HepG2 (cell line): ENCODE data around the gene CADM1. TPM values are rescaled to one million over a fixed set of nuclear protein-coding genes. Genes with fewer than 3 reads are reported as not detected.

Experiments used
- ATAC-seq: fragments of 200-7000 bp; cut with Tn5 transposase; 3 replicates; pipeline ENCODE4 v1.9.1; 2020; ENCODE audit warnings: mild to moderate bottlenecking, moderate library complexity
- BruUV-seq: library from RNA; stranded (reverse); fragments of 400-500 nt; replicated peaks from 2 replicates; lab custom pipeline; 2021; lab: Mats Ljungman, UMichigan
- CTCF ChIA-PET: fragments of 300-600 bp; formaldehyde crosslinking; extraction: SDS; loops from one replicate; lab custom pipeline; 2021; ENCODE audit warnings: low total read pairs, inconsistent platforms, low intra/inter-chr PET ratio; lab: Yijun Ruan, JAX
- POLR2A ChIA-PET: fragments of 350-600 bp; sonication (Branson Sonifier 250); formaldehyde crosslinking; loops from one replicate; lab custom pipeline; 2020; ENCODE audit warnings: antibody characterized with exemption, inconsistent platforms; lab: Yijun Ruan, JAX
- DNase-seq: peaks from one replicate; pipeline ENCODE4 v3.0.0-alpha.2; 2015; ENCODE audit warnings: low spot score
- FAIRE-seq: peaks from 3 replicates; lab custom pipeline; 2011; peaks lifted over from hg19 to GRCh38; lab: Jason Lieb, UNC
- H2AFZ ChIP-seq: one replicate; pipeline ENCODE4 v1.6.1; 2011; ENCODE audit warnings: low read length, inconsistent platforms
- H3K27ac ChIP-seq: fragments of 300-600 bp; 3 replicates; pipeline ENCODE4 v1.8.0; 2011; ENCODE audit warnings: mixed run types, mild to moderate bottlenecking, mixed read lengths, low read length, inconsistent platforms; ENCODE audit not compliant: insufficient read depth; ENCODE audit errors: extremely low read length
- H3K27me3 ChIP-seq, 2 experiments: fragments of 200-600 bp in 1 of 2; 2 replicates in 1 of 2; 3 replicates in 1 of 2; pipeline versions ENCODE4 v1.6.0 to v1.8.0; 2011; ENCODE audit warnings: low read length in 2 of 2, mild to moderate bottlenecking in 2 of 2, moderate library complexity in 2 of 2, inconsistent platforms in 1 of 2; ENCODE audit not compliant: insufficient read depth in 2 of 2, control insufficient read depth in 1 of 2
- H3K36me3 ChIP-seq, 2 experiments: fragments of 200-600 bp in 1 of 2; replicated peaks in 1 of 2; 2 replicates in 1 of 2; 3 replicates in 1 of 2; pipeline versions ENCODE4 v1.5.1 to v1.8.0; 2011; ENCODE audit warnings: low read length in 2 of 2, inconsistent platforms in 1 of 2; ENCODE audit not compliant: insufficient read depth in 2 of 2, control insufficient read depth in 1 of 2
- H3K4me1 ChIP-seq: 2 replicates; pipeline ENCODE4 v1.5.1; 2012; ENCODE audit warnings: low read length, inconsistent platforms; ENCODE audit not compliant: insufficient read depth
- H3K4me2 ChIP-seq: 2 replicates; pipeline ENCODE4 v1.6.0; 2011; ENCODE audit warnings: low read depth, low read length, inconsistent platforms
- H3K4me3 ChIP-seq, 3 experiments: fragments of 200-600 bp in 1 of 3; sonication (generic), shearing (Covaris generic) in 1 of 3; replicated peaks in 1 of 3; 2 replicates each; pipeline ENCODE4 v1.5.1; 2011 to 2016; ENCODE audit warnings: low read length in 3 of 3, inconsistent platforms in 2 of 3, low read depth in 2 of 3, mild to moderate bottlenecking in 2 of 3, control low read depth in 1 of 3, mixed read lengths in 1 of 3; ENCODE audit not compliant: insufficient read depth in 1 of 3
- H3K79me2 ChIP-seq: one replicate; pipeline ENCODE4 v1.6.1; 2011; ENCODE audit warnings: low read length, inconsistent platforms; ENCODE audit not compliant: insufficient read depth
- H3K9ac ChIP-seq: 2 replicates; pipeline ENCODE4 v1.6.0; 2011; ENCODE audit warnings: mild to moderate bottlenecking, low read depth, low read length, inconsistent platforms; ENCODE audit not compliant: insufficient read depth
- H3K9me3 ChIP-seq: 2 replicates; pipeline ENCODE4 v1.5.1; 2012; ENCODE audit warnings: mild to moderate bottlenecking, low read length
- H4K20me1 ChIP-seq: 2 replicates; pipeline ENCODE4 v1.6.0; 2011; ENCODE audit warnings: inconsistent platforms, mild to moderate bottlenecking, low read length, moderate library complexity; ENCODE audit not compliant: insufficient read depth
- FOXC1 ChIP-seq: sonication (generic); formaldehyde crosslinking; IDR thresholded peaks from 2 replicates; pipeline ENCODE4 v1.8.0; 2022; ENCODE audit warnings: mild to moderate bottlenecking, missing genetic modification reagents, borderline replicate concordance
- FOXM1 ChIP-seq: sonication (generic); formaldehyde crosslinking; IDR thresholded peaks from 2 replicates; pipeline ENCODE4 v1.5.0; 2020; ENCODE audit warnings: missing genetic modification reagents
- GATAD2A ChIP-seq: IDR thresholded peaks from 2 replicates; pipeline ENCODE4 v1.6.1; 2016
- KAT8 ChIP-seq: IDR thresholded peaks from 2 replicates; pipeline ENCODE4 v1.6.1; 2016; ENCODE audit warnings: missing genetic modification reagents, missing compliant biosample characterization
- LCORL ChIP-seq, 2 experiments: fragments of 450-650 bp in 1 of 2; sonication (generic) in 1 of 2; formaldehyde crosslinking in 1 of 2; IDR thresholded peaks; 2 replicates each; pipeline versions ENCODE4 v1.5.0 to v1.6.1; 2017 to 2020; ENCODE audit warnings: antibody characterized with exemption in 1 of 2, missing genetic modification reagents in 1 of 2
- NFE2L2 ChIP-seq: fragments of 150-350 bp; IDR thresholded peaks from 2 replicates; pipeline ENCODE4 v1.6.1; 2014; ENCODE audit warnings: low read length
- NFIB ChIP-seq: sonication (generic); formaldehyde crosslinking; IDR thresholded peaks from 2 replicates; pipeline ENCODE4 v1.9.0; 2021; ENCODE audit warnings: missing genetic modification reagents, mild to moderate bottlenecking, borderline replicate concordance
- PITX1 ChIP-seq: sonication (generic); formaldehyde crosslinking; IDR thresholded peaks from 2 replicates; pipeline ENCODE4 v1.5.1; 2020; ENCODE audit warnings: mild to moderate bottlenecking, missing genetic modification reagents
- SPEN ChIP-seq: sonication (generic); formaldehyde crosslinking; IDR thresholded peaks from 2 replicates; pipeline ENCODE4 v1.5.1; 2020; ENCODE audit warnings: low read depth, mild to moderate bottlenecking, missing genetic modification reagents
- ZBTB21 ChIP-seq: sonication (generic); formaldehyde crosslinking; IDR thresholded peaks from 2 replicates; pipeline ENCODE4 v1.4.0; 2020; ENCODE audit warnings: missing genetic modification reagents
- ZFP36L2 ChIP-seq: sonication (generic); formaldehyde crosslinking; IDR thresholded peaks from 2 replicates; pipeline ENCODE4 v1.4.0; 2020; ENCODE audit warnings: missing genetic modification reagents
- ZNF121 ChIP-seq: sonication (generic); formaldehyde crosslinking; IDR thresholded peaks from 2 replicates; pipeline ENCODE4 v1.5.0; 2020; ENCODE audit warnings: mild to moderate bottlenecking, missing genetic modification reagents
- ZNF232 ChIP-seq: sonication (generic); formaldehyde crosslinking; IDR thresholded peaks from 2 replicates; pipeline ENCODE4 v1.4.0; 2020; ENCODE audit warnings: missing genetic modification reagents, borderline replicate concordance
- ZNF781 ChIP-seq: sonication (generic); formaldehyde crosslinking; IDR thresholded peaks from 2 replicates; pipeline ENCODE4 v1.5.1; 2020; ENCODE audit warnings: borderline replicate concordance, mild to moderate bottlenecking, missing genetic modification reagents; ENCODE audit errors: not compliant biosample characterization
- in situ Hi-C: cut with HindIII; loops from 2 replicates; pipeline ENCODE4 v1.10.0; 2017; ENCODE audit warnings: low pct_unique_long_range_greater_than_20kb; ENCODE audit not compliant: extremely low pct_ligation_motif_present
- intact Hi-C: fragments of 100-400 bp; cut with micrococcal nuclease; formaldehyde crosslinking; loops from one replicate; pipeline ENCODE4 v1.10.0; 2022; ENCODE audit not compliant: unreplicated experiment
- polyA plus RNA-seq, 8 experiments: library from polyadenylated mRNA; depleted of rRNA in 3 of 8; stranded (reverse) in 7 of 8; unstranded in 1 of 8; fragments of >200 nt; fragmentation: Illumina TruSeq in 4 of 8; extraction: Trizol in 4 of 8; gene quantifications; 2 replicates each; pipeline versions ENCODE4 v1.2.1 to v1.2.3, GENCODE V29; 2011 to 2016; ENCODE audit warnings: low read depth in 4 of 8, missing spikeins in 1 of 8, mixed read lengths in 1 of 8; ENCODE audit not compliant: insufficient read depth in 1 of 8
- total RNA-seq, 5 experiments: library from RNA; depleted of rRNA; stranded (reverse); fragments of >200 nt; fragmentation: Illumina TruSeq; extraction: Trizol; gene quantifications; 2 replicates each; pipeline ENCODE4 v1.2.3, GENCODE V29; 2016; ENCODE audit warnings: low read depth in 1 of 5
- TF ChIP-seq, protein P1 (sequence below): sonication (generic); formaldehyde crosslinking; IDR thresholded peaks from 2 replicates; pipeline ENCODE4 v1.8.0; 2022; ENCODE audit warnings: mild to moderate bottlenecking, missing genetic modification reagents, moderate library complexity
- TF ChIP-seq, protein P2 (sequence below): sonication (generic); formaldehyde crosslinking; IDR thresholded peaks from 2 replicates; pipeline ENCODE4 v1.4.0; 2020; ENCODE audit warnings: missing genetic modification reagents
- TF ChIP-seq, protein P3 (sequence below): IDR thresholded peaks from 2 replicates; pipeline ENCODE4 v1.6.1; 2016; ENCODE audit warnings: missing genetic modification reagents, missing compliant biosample characterization

CADM1 gene
- total and polyA plus RNA-seq, 2 of the 13 experiments (the other 11 are each of a cell fraction or from before 2014, with no cell fraction given), result 71.3 to 122 TPM

DNA sequence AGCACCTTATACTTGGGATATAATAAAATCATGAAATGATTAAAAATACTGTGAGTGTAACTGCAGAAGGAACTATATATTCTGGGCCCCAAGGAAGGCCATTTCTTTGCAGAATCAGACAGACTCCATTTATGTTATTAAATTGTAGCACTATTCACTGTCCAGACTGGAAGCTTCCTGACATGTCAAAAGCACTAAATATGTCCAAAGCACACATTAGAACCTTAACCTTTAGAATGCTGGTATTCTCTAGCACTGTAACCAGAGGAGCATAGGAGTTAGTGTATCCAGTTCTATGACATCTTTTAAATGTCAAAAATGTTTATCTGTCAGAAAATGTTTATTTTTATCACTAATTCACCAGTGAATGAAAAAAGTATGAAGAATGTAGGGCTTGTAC lies 246.9 kb downstream of the CADM1 start:
- no TSS peak for BruUV-seq
- Histone ChIP-seq H3K4me3 (no peak overlapping the region), H3K9me3 (no peaks in the 10 kb centered on the region), H2AFZ (no peak overlapping the region), H3K4me2 (no peak overlapping the region), H3K36me3 (no peaks in the 10 kb centered on the region), H4K20me1 (0 out of 2 replicates have a peak, but pooled peaks cover 3% of the 10 kb centered on the region), H3K9ac (no peak overlapping the region), H3K27me3 (no peaks in the 10 kb centered on the region), H3K27ac (no peak overlapping the region), H3K79me2 (no peaks in the 10 kb centered on the region), H3K4me1 (no peaks in the 10 kb centered on the region)
- FAIRE-seq (no peak), ATAC-seq (no peak), DNase-seq (no peak)
- ChIA-PET CTCF (no interaction called here), POLR2A (no interaction called here)
- in situ Hi-C loops, result no loop called here
- intact Hi-C loops, result loop anchor here (5.0 kb wide), 1 partner anchor 420 kb away; no protein-coding TSS in a partner anchor
- TF ChIP-seq ZNF232 (CRISPR knock-in tag), result no peak
- TF ChIP-seq LCORL (IDR thresholded peaks at IDR 0.05), result no peak
- TF ChIP-seq LCORL (CRISPR knock-in tag; IDR thresholded peaks at IDR 0.05), result no peak
- TF ChIP-seq, protein P1, sequence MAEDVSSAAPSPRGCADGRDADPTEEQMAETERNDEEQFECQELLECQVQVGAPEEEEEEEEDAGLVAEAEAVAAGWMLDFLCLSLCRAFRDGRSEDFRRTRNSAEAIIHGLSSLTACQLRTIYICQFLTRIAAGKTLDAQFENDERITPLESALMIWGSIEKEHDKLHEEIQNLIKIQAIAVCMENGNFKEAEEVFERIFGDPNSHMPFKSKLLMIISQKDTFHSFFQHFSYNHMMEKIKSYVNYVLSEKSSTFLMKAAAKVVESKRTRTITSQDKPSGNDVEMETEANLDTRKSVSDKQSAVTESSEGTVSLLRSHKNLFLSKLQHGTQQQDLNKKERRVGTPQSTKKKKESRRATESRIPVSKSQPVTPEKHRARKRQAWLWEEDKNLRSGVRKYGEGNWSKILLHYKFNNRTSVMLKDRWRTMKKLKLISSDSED (CRISPR knock-in tag), result no peak
- no peak for TF ChIP-seq FOXC1 (CRISPR knock-in tag)
- TF ChIP-seq PITX1, result no peak
- TF ChIP-seq, protein P2, sequence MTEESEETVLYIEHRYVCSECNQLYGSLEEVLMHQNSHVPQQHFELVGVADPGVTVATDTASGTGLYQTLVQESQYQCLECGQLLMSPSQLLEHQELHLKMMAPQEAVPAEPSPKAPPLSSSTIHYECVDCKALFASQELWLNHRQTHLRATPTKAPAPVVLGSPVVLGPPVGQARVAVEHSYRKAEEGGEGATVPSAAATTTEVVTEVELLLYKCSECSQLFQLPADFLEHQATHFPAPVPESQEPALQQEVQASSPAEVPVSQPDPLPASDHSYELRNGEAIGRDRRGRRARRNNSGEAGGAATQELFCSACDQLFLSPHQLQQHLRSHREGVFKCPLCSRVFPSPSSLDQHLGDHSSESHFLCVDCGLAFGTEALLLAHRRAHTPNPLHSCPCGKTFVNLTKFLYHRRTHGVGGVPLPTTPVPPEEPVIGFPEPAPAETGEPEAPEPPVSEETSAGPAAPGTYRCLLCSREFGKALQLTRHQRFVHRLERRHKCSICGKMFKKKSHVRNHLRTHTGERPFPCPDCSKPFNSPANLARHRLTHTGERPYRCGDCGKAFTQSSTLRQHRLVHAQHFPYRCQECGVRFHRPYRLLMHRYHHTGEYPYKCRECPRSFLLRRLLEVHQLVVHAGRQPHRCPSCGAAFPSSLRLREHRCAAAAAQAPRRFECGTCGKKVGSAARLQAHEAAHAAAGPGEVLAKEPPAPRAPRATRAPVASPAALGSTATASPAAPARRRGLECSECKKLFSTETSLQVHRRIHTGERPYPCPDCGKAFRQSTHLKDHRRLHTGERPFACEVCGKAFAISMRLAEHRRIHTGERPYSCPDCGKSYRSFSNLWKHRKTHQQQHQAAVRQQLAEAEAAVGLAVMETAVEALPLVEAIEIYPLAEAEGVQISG (CRISPR knock-in tag), result no peak
- TF ChIP-seq ZFP36L2 (CRISPR knock-in tag), result no peak
- TF ChIP-seq ZNF781 (CRISPR knock-in tag), result no peak
- TF ChIP-seq, protein P3, sequence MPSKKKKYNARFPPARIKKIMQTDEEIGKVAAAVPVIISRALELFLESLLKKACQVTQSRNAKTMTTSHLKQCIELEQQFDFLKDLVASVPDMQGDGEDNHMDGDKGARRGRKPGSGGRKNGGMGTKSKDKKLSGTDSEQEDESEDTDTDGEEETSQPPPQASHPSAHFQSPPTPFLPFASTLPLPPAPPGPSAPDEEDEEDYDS (CRISPR knock-in tag), result no peak
- TF ChIP-seq KAT8 (CRISPR knock-in tag), result no peak
- no peak for TF ChIP-seq NFIB (CRISPR knock-in tag)
- no peak for TF ChIP-seq SPEN (CRISPR knock-in tag)
- no peak for TF ChIP-seq GATAD2A (CRISPR knock-in tag)
- TF ChIP-seq ZNF121 (CRISPR knock-in tag), result no peak
- TF ChIP-seq ZBTB21 (CRISPR knock-in tag), result no peak
- TF ChIP-seq FOXM1 (CRISPR knock-in tag), result no peak
- TF ChIP-seq NFE2L2, result no peak
